Astrocyte (in vitro differentiated cells and primary cell): Measurements from ENCODE around the gene MRPL40.

ENCODE experiments used
- CTCF ChIP-seq: IDR thresholded peaks from 2 replicates; pipeline ENCODE4 v1.5.1; 2011; ENCODE audit warnings: low read depth, mild to moderate bottlenecking, inconsistent platforms, low read length, moderate library complexity; ENCODE audit not compliant: insufficient read depth
- EZH2 ChIP-seq: IDR thresholded peaks from 2 replicates; pipeline ENCODE4 v1.6.1; 2012; ENCODE audit warnings: mild to moderate bottlenecking, low read length, inconsistent platforms; ENCODE audit not compliant: insufficient read depth

- no peak for TF ChIP-seq CTCF
- TF ChIP-seq EZH2: no peak
Measured at GRCh38 chr22:19386248-19386647, 46.1 kb upstream of the MRPL40 start.
